ENCODE results near the gene BICDL2. TPM values are rescaled to one million over a fixed set of nuclear protein-coding genes. Genes with fewer than 3 reads are reported as not detected.

BICDL2 gene
- total and polyA plus RNA-seq, 2 of the 4 experiments (the other 2 are of a cell fraction): 0.17 to 0.18 TPM

DNA sequence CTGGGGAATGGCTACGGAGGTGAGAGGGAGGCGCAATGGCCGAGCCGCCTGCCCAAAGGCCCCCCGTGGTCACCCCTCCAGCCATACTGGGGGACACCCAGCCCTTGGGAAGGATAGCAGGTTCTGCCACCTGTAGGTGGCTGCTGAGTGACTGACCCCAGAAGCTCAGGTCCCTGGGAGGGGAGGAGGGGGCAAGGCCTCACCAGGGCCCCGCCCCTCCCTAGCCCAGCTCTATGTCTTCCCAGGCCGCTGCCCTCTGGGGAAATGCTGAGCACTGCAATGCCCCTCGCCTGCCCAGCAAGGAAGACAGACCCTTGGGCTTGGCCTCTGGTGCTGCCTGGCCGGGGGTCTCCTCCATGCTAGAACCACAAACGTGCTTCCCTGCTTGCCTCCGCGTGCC is 35.4 kb downstream of the BICDL2 start:
- Histone ChIP-seq H3K27ac (ENCODE audit: insufficient read depth, low read length) (no peak overlapping the region), H2AK5ac (ENCODE audit: low read depth, low read length) (no peak overlapping the region), H4K5ac (ENCODE audit: low read depth, low read length) (no peak overlapping the region), H3K79me1 (ENCODE audit: low read depth in 1 of 2, low read length in 2 of 2) (no peaks in the 10 kb centered on the region), H3K27me3 (ENCODE audit: control insufficient read depth, insufficient read depth, low read length) (peaks cover 50% of the 10 kb centered on the region), H2BK5ac (ENCODE audit: low read depth, low read length, poor library complexity, severe bottlenecking) (no peak overlapping the region), H4K20me1 (ENCODE audit: insufficient read depth, low read length) (no peaks in the 10 kb centered on the region), H3K18ac (ENCODE audit: low read depth, low read length) (no peak overlapping the region), H3K4me3 (ENCODE audit: insufficient read depth, low read depth, low read length) (no peak overlapping the region), H3K14ac (replicated peaks; ENCODE audit: low read depth, low read length) (no peak overlapping the region), H4K8ac (ENCODE audit: low read depth in 2 of 2, low read length in 2 of 2) (no peak overlapping the region), H2AFZ (replicated peaks; ENCODE audit: low read length, poor library complexity) (no peak overlapping the region), H2BK120ac (ENCODE audit: low read depth, low read length) (no peak overlapping the region), H3K4ac (ENCODE audit: low read depth, low read length) (no peak overlapping the region), H2BK15ac (ENCODE audit: low read depth, low read length) (no peak overlapping the region), H3K56ac (ENCODE audit: extremely low read depth, insufficient read depth, low read length) (no peak overlapping the region), H3K9me1 (ENCODE audit: insufficient read depth, low read length) (no peaks in the 10 kb centered on the region), H2AK9ac (replicated peaks; ENCODE audit: low read depth, low read length, poor library complexity) (no peak overlapping the region), H2BK20ac (ENCODE audit: low read depth, low read length) (no peak overlapping the region), H3K4me1 (ENCODE audit: control insufficient read depth, insufficient read depth, low read length) (no peaks in the 10 kb centered on the region), H4K91ac (ENCODE audit: insufficient read depth, low read depth, low read length) (no peak overlapping the region), H3K23ac (ENCODE audit: low read depth, low read length) (no peak overlapping the region), H3K36me3 (ENCODE audit: control insufficient read depth, insufficient read depth, low read length) (no peaks in the 10 kb centered on the region), H3K4me2 (ENCODE audit: low read depth, low read length) (no peak overlapping the region), H3K9ac (ENCODE audit: low read depth, low read length) (no peak overlapping the region), H3K9me3 (ENCODE audit: control insufficient read depth, insufficient read depth, low read length) (no peaks in the 10 kb centered on the region)
- ATAC-seq (ENCODE audit: low read depth): no peak
- in situ Hi-C loops (cut with MboI; ENCODE audit: low sequenced_read_pairs) (no loop called here), intact Hi-C loops (cut with micrococcal nuclease) (no loop called here), dilution Hi-C loops (cut with HindIII; ENCODE audit: low sequenced_read_pairs, unreplicated experiment) (no loop called here)
- no TSS peak for BruUV-seq (replicated peaks)
- ChIA-PET POLR2A (ENCODE audit: unreplicated experiment) (interaction anchor here (1.2 kb wide), 1 partner anchor 19 kb away, joined by 5 read pairs; the partner anchor contains the start of gene TNFRSF12A), CTCF (interaction anchor here (1.3 kb wide), 1 partner anchor 31 kb away, joined by 6 read pairs; no protein-coding TSS in a partner anchor)
- no peak for DNase-seq
- TF ChIP-seq CEBPB (IDR thresholded peaks at IDR 0.05; ENCODE audit: low read depth, low read length): no peak
- no peak for TF ChIP-seq MAFK (IDR thresholded peaks at IDR 0.05; ENCODE audit: low read depth, low read length)
- no peak for TF ChIP-seq NFE2L2 (IDR thresholded peaks at IDR 0.05; ENCODE audit: low read depth, low read length)
- TF ChIP-seq RCOR1 (IDR thresholded peaks at IDR 0.05; ENCODE audit: insufficient replicate concordance, low read length): no peak
- no peak for TF ChIP-seq RFX5 (IDR thresholded peaks at IDR 0.05; ENCODE audit: low read depth, low read length)
- TF ChIP-seq RAD21 (IDR thresholded peaks at IDR 0.05; ENCODE audit: low read length): no peak
- no peak for TF ChIP-seq MAZ (IDR thresholded peaks at IDR 0.05; ENCODE audit: borderline replicate concordance, low read depth, low read length)
- no peak for TF ChIP-seq SMC3 (IDR thresholded peaks at IDR 0.05; ENCODE audit: low read depth, low read length)
- no peak for TF ChIP-seq POLR2A (IDR thresholded peaks at IDR 0.05; ENCODE audit: low read depth, low read length)
- no peak for TF ChIP-seq BHLHE40 (IDR thresholded peaks at IDR 0.05; ENCODE audit: low read depth, low read length)
- TF ChIP-seq, protein P1, sequence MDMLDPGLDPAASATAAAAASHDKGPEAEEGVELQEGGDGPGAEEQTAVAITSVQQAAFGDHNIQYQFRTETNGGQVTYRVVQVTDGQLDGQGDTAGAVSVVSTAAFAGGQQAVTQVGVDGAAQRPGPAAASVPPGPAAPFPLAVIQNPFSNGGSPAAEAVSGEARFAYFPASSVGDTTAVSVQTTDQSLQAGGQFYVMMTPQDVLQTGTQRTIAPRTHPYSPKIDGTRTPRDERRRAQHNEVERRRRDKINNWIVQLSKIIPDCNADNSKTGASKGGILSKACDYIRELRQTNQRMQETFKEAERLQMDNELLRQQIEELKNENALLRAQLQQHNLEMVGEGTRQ (IDR thresholded peaks at IDR 0.05; ENCODE audit: low read depth, low read length): no peak
- no peak for TF ChIP-seq MXI1 (IDR thresholded peaks at IDR 0.05; ENCODE audit: borderline replicate concordance, low read depth, low read length)
- TF ChIP-seq, protein P2, sequence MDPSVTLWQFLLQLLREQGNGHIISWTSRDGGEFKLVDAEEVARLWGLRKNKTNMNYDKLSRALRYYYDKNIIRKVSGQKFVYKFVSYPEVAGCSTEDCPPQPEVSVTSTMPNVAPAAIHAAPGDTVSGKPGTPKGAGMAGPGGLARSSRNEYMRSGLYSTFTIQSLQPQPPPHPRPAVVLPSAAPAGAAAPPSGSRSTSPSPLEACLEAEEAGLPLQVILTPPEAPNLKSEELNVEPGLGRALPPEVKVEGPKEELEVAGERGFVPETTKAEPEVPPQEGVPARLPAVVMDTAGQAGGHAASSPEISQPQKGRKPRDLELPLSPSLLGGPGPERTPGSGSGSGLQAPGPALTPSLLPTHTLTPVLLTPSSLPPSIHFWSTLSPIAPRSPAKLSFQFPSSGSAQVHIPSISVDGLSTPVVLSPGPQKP (IDR thresholded peaks at IDR 0.05; ENCODE audit: borderline replicate concordance, low read depth, low read length): no peak
- TF ChIP-seq, protein P3, sequence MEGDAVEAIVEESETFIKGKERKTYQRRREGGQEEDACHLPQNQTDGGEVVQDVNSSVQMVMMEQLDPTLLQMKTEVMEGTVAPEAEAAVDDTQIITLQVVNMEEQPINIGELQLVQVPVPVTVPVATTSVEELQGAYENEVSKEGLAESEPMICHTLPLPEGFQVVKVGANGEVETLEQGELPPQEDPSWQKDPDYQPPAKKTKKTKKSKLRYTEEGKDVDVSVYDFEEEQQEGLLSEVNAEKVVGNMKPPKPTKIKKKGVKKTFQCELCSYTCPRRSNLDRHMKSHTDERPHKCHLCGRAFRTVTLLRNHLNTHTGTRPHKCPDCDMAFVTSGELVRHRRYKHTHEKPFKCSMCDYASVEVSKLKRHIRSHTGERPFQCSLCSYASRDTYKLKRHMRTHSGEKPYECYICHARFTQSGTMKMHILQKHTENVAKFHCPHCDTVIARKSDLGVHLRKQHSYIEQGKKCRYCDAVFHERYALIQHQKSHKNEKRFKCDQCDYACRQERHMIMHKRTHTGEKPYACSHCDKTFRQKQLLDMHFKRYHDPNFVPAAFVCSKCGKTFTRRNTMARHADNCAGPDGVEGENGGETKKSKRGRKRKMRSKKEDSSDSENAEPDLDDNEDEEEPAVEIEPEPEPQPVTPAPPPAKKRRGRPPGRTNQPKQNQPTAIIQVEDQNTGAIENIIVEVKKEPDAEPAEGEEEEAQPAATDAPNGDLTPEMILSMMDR (conservative IDR thresholded peaks at IDR 0.05; ENCODE audit: low read depth, low read length): no peak
- 59% methylated on average over 5 of the region's 12 CpGs; no CpG with 5 or more reads in 1 of the 2 experiments for WGBS, 2 experiments (ENCODE audit: extremely low coverage in 2 of 2, insufficient read length in 1 of 2)

Measured in IMR-90 (cell line).